ENCODE measurements around the gene ZSCAN22.
"Not testable (repeated sequence)": the region's sequence is repeated elsewhere in the genome, so short reads cannot be mapped to it uniquely, and the experiment has no call there.

Gene ZSCAN22

DNA sequence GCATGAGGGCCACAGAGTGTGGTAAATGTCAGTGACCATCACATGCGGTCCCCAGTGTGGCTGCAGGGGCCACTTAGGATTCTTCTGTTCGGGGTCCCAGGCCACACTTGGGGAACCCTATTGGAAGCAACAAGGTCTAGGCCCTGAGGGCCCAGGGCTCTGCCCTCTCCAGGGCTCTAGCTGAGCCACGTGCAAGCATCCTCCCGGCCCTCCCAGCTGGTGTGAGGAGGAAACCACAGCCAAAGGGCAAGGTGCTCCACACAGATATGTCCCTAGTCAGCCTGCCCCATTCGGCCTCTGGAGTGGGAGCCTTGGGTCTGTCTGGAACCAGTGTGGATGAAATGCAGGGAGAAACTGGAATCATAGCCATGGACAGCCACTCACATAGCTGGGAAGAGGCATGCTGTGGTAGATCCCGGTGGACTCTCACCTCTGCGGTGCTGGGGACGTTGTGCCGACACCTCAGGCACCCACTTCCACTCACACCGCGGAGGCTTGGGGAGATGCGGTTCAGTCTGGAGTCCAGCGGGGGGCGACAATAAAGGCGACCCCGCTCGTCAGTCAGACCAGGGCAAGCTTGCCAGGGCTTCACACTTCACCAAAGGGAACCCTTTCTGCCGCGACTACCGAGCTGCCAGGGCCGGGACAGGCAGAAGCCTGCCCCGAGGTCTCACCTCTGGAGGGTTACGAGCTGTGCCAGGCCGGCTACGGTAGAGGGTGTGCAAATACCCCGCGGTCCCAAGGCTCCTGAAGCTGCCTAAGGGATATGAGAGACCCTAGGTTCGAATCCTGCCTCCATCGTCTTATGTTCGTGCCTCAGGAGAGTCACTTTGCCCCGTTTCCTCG lies 40.0 kb downstream of the ZSCAN22 start:
- DNase-seq (ENCODE audit: low read depth) = no peak
- TF ChIP-seq, protein P1, sequence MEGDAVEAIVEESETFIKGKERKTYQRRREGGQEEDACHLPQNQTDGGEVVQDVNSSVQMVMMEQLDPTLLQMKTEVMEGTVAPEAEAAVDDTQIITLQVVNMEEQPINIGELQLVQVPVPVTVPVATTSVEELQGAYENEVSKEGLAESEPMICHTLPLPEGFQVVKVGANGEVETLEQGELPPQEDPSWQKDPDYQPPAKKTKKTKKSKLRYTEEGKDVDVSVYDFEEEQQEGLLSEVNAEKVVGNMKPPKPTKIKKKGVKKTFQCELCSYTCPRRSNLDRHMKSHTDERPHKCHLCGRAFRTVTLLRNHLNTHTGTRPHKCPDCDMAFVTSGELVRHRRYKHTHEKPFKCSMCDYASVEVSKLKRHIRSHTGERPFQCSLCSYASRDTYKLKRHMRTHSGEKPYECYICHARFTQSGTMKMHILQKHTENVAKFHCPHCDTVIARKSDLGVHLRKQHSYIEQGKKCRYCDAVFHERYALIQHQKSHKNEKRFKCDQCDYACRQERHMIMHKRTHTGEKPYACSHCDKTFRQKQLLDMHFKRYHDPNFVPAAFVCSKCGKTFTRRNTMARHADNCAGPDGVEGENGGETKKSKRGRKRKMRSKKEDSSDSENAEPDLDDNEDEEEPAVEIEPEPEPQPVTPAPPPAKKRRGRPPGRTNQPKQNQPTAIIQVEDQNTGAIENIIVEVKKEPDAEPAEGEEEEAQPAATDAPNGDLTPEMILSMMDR (IDR thresholded peaks at IDR 0.05; ENCODE audit: low read length, missing control alignments) = no peak
- no peak overlapping the region for H3K4me3 ChIP-seq (replicated peaks; ENCODE audit: low read depth, low read length)

- no peak for DNase-seq (ENCODE audit: low read depth)
- TF ChIP-seq, protein P1 (IDR thresholded peaks at IDR 0.05; ENCODE audit: low read length, missing control alignments) = no peak
- no peak overlapping the region for H3K4me3 ChIP-seq (replicated peaks; ENCODE audit: low read depth, low read length)
Observed at GRCh38 chr19:58367698-58368454, 41.1 kb downstream of the ZSCAN22 start.

DNA sequence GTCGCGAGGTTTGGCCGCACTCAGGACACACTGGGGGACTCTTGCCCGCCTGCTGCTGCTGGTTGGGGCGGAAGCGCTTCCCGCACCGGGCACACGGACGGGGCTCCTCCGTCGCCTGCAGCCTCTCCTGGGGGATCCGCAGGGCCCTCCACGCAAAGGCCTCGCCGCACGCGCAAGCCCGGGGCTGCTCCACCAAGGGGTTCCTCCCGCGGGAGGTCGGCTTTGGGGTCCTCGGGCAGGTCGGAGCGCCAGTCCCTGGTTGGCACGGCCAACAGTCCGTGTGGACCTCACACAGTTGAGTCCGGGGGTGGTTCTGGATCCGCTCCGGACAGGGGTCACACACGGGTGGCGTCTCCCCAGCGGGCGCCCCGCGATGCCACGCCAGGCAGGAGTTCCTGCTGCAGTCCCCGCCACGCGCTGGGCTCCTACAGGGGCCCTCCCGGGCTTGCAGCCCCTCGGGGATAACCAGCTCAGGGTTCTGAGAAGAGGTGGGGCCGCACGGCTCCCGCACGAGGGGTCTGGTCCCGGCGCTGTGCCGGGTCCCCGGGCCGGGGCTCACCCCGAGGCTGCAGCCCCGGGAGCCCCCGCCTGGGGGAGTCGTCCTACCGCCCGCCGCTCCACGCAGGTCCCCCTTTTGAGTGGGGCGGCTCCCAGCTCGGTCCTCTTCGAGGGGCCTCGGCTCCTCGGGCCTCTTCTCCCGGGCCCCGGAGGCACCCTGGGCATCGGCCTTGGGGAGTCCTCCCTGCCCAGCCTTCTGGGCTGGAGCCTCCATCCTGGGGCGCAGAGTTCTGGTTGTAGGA lies 42.0 kb downstream of the ZSCAN22 start:
- no peak for DNase-seq (ENCODE audit: low read depth)
- no peak overlapping the region for H3K4me3 ChIP-seq (replicated peaks; ENCODE audit: low read depth, low read length)
- TF ChIP-seq, protein P1 (IDR thresholded peaks at IDR 0.05; ENCODE audit: low read length, missing control alignments) = no peak

DNA sequence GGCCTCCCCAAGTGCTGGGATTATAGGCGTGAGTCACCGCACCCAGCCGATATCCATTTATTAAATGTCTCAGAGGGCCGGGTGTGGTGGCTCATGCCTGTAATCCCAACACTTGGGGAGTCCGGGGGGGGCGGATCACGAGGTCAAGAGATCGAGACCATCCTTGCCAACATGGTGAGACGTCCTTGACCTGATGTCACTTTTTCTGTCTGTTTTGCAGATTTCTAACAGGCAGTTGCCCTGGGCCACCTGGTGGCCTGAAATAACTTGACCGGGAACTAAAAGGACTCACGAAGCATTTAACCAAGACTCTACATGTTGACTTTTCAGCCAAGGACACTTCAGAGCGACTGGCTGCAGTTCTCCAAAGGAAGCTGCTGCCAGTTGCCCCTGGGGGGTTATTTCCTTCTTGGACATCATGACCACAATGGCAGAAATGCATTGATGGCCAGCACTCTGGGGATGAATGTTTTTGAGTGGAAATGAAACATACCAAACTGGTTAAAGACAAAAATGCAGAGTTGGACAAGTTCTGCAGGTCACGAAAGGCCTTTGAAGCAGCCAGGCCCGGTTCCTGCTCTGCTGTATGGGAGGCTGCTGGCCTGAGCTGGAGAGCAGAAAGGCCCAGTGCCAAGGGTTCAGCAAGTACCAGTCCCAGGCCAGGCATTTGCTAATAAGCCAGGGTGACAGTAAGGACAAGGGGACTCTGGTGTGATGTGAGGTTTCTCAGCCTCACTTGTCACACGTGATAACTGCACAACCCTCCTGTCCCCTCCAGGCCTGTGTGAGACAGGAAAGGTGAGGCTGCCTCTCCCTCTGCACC lies 45.7 kb downstream of the ZSCAN22 start:
- DNase-seq (ENCODE audit: low read depth) = no peak
- H3K4me3 ChIP-seq (replicated peaks; ENCODE audit: low read depth, low read length) = no peak overlapping the region
- TF ChIP-seq, protein P1 (IDR thresholded peaks at IDR 0.05; ENCODE audit: low read length, missing control alignments) = peak; percentile 3

DNA sequence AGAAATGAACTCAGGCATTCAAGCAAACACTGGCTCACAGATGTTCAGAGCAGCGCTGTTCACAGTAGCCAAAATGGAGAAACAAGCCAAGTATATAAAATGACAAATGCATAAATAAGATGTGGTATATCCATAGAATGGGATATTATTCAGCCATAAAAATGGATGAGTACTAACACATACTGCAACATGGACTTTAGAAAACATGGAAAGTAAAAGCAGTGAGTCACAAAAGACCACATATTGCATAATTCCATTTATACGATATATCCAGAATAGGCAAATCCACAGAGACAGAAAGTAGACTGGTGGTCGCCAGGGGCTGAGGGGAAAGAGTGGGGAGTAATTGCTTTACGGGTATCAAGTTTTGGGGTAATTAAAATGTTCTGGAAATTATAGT lies 47.4 kb downstream of the ZSCAN22 start:
- peak; percentile 37 for DNase-seq (ENCODE audit: low read depth)
- no peak overlapping the region for H3K4me3 ChIP-seq (replicated peaks; ENCODE audit: low read depth, low read length)
- TF ChIP-seq, protein P1 (IDR thresholded peaks at IDR 0.05; ENCODE audit: low read length, missing control alignments) = no peak

GRCh38 chr19:58376724-58377123 lies 49.9 kb downstream of the ZSCAN22 start:
- H3K4me3 ChIP-seq (replicated peaks; ENCODE audit: low read depth, low read length) = not testable (repeated sequence)
- peak; percentile 45 for DNase-seq (ENCODE audit: low read depth)
